HL-60 (cell line): ENCODE measurements around the gene SPTB.

ENCODE experiments used
- CTCF ChIP-seq: IDR thresholded peaks from one replicate; pipeline ENCODE4 v1.5.1; 2011; ENCODE audit warnings: low read length, control low read depth, inconsistent platforms; ENCODE audit not compliant: insufficient read depth
- GABPA ChIP-seq: IDR thresholded peaks from 2 replicates; pipeline ENCODE4 v1.6.1; 2012; ENCODE audit warnings: low read depth
- POLR2AphosphoS5 ChIP-seq: IDR thresholded peaks from 2 replicates; pipeline ENCODE4 v1.6.1; 2012; ENCODE audit warnings: low read depth

GRCh38 chr14:64855721-64856528 is 23.8 kb downstream of the SPTB start:
- TF ChIP-seq POLR2AphosphoS5 (no peak), GABPA (no peak), CTCF (no peak)
